Liver (tissue), 3 donors: ENCODE measurements around the gene TEP1.

Source experiments
- ATF3 ChIP-seq: IDR thresholded peaks from 2 replicates; pipeline ENCODE4 v1.6.1; 2016; ENCODE audit warnings: antibody characterized with exemption
- CTCF ChIP-seq: fragments of 150-350 bp; IDR thresholded peaks from 2 replicates; pipeline ENCODE4 v1.5.1; 2017; ENCODE audit warnings: improper control_type of control experiment, low read depth, low read length; ENCODE audit not compliant: missing input control
- FOXA1 ChIP-seq: IDR thresholded peaks from 2 replicates; pipeline ENCODE4 v1.6.1; 2016; ENCODE audit warnings: antibody characterized with exemption
- REST ChIP-seq: IDR thresholded peaks from 2 replicates; pipeline ENCODE4 v1.6.1; 2016; ENCODE audit warnings: antibody characterized with exemption, mild to moderate bottlenecking
- TAF1 ChIP-seq: conservative IDR thresholded peaks from 2 replicates; pipeline ENCODE4 v1.6.1; 2016; ENCODE audit warnings: antibody characterized with exemption, mild to moderate bottlenecking
- donor health status: healthy.
- donor health status: healthy.

GRCh38 chr14:20381341-20381740 is 32.0 kb downstream of the TEP1 start:
- TF ChIP-seq ATF3 (no peak), REST (no peak), TAF1 (no peak), CTCF (no peak), FOXA1 (no peak)
